ENCODE data around the gene SAYSD1. TPM values are rescaled to one million over a fixed set of nuclear protein-coding genes. Genes with fewer than 3 reads are reported as not detected.
"Not testable (repeated sequence)": the region's sequence is repeated elsewhere in the genome, so short reads cannot be mapped to it uniquely, and the experiment has no call there.

SAYSD1 gene, protein sequence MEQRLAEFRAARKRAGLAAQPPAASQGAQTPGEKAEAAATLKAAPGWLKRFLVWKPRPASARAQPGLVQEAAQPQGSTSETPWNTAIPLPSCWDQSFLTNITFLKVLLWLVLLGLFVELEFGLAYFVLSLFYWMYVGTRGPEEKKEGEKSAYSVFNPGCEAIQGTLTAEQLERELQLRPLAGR
- total RNA-seq (2014; rRNA removed; shearing (Covaris generic)), result 18.4 and 22.4 TPM in 2 replicates

- peak; percentile 99 for DNase-seq (ENCODE audit: low read depth)
These were observed at the start of gene SAYSD1 for GRCh38 chr6:39114704-39115599. TSS of gene SAYSD1 (minus strand) at chr6:39115186. CDS start at chr6:39115089, 97 bp downstream.

DNA sequence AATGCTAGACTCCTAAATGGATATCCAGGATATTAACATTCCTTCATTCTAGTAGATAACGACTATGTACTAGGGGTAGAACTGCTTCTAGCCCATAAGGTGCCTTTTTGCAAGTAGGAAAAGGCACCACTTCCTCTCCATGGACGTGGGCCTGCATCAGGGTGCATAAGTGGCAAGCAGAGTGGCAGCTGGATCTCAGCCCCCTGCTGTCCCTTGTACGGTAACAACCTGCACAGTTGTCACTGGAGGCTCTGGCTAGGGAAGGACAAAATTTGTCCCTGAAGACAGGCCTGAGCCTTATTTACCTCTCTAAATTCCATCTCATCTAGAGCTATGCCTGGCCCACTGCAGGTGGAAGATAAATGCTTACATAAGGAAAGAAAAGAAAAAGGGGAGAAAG is 42.5 kb upstream of the SAYSD1 start:
- no peak for DNase-seq (ENCODE audit: low read depth)

- no peak for DNase-seq (ENCODE audit: low read depth)
These were observed 41.8 kb upstream of the SAYSD1 start for GRCh38 chr6:39156801-39157200.

- DNase-seq (ENCODE audit: low read depth), result no peak
These were observed 39.7 kb upstream of the SAYSD1 start for GRCh38 chr6:39154705-39155104.

DNA sequence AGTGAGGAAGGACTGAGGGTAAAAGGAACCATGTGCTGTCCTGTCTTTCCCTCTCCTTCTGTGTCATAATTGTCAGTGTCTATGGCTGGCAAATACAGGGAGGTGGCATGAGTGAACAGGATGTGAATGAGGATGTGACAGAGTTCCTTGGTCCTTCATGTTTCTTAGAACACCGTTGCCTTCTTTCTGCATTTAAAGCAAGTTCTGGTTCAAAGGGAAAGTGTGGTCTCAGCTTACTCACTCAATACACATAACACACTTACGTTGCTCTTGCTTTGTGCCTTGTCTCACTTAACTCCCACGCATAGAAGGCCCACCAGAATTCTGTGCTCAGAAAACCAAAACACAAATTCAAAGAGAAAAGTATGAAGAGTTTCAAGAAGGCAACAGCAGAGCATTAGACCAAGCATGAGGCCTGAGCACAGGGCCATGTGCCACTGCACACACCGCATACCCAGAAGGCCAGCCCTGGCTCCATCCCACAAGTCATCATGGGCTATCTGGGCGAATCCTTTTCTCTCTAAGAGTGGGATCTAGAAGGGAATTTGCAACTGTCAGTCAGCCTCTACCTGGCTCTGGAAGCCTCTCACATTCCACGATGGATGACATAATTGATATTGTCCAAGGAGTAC is 38.9 kb upstream of the SAYSD1 start:
- no peak for DNase-seq (ENCODE audit: low read depth)

GRCh38 chr6:39152262-39152661 is 37.3 kb upstream of the SAYSD1 start:
- DNase-seq (ENCODE audit: low read depth), result no peak

DNA sequence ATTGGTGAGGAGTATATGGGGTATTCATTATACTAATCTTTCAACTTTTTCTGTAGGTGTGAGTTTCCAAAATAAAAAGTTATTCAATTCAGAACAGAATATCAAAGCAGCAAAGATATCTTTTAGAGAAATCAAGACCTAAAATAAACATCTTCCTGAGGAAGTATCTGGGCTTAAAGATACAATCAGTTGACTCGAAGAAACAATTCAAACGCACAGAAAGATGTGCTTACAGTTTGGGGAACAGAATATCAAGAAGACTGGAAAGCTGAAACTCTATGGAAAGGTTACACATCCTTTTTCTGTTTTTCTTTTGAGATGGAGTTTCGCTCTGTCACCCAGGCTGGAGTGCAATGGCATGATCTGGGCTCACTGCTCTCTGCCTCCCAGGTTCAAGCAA is 36.2 kb upstream of the SAYSD1 start:
- no peak for DNase-seq (ENCODE audit: low read depth)

GRCh38 chr6:39144481-39145173 is 29.6 kb upstream of the SAYSD1 start:
- DNase-seq (ENCODE audit: low read depth), result no peak

DNA sequence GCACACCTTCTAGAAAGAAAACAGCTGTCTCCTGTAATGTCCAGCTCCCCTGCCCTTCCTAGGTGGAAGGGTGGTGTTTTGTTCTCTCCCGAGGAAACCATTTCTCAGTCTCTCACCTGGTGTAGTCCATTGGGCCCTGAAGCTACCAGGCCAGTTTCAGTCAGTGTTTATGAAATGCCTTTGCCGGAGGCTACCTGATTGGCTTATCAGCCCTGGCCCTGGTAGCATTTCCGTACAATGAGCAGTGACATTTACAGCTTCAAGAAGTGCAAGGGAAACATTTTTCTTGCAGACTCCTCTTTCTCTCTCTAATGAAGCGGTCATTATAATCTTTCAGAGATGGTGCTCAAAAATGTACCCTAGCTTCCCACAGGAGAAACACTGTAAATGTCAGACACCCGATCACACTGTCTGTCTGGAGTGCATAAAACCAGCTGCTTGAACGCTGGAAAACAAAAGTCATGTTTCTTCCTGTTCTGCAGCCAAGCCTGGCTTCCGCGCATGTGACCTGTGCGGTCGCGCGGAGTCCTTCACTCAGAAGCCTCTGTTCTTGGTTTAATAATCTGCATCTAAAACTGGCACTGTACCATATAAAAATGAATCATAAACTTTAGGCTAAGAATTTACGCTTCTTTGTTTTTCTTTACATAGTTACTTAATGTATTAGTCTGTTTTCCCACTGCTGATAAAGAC is 28.4 kb upstream of the SAYSD1 start:
- DNase-seq (ENCODE audit: low read depth), result no peak

DNA sequence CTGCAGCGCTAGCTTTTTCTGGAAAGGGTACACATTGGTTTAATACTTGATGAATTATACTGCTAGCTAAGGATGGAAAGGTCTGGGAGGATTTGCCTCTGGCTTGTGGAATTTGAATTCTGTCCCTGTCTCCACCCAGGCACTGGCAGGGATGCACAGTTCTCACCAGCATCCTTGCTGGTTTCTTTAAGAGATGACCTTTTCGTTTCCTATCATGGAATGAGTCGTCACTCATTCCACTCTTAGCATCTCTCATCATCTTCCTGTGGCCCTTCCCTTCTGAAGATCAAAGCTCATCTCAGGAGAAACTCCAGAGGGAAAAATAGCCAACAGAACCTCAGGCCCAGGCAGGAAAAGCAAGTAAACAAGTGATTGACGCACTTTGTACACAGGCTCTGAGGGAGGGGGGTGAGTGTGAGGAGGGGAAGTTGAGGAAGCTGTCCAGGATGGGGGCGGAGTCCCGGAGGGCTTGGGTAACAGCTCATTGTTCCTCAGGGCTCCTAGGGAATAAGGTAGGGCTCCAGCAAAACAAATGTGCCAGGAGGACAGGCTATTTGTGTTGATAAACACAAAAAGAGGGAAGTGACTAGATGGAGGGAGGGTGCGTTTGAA is 25.7 kb upstream of the SAYSD1 start:
- no peak for DNase-seq (ENCODE audit: low read depth)

GRCh38 chr6:39137245-39137644 is 22.3 kb upstream of the SAYSD1 start:
- DNase-seq (ENCODE audit: low read depth), result peak; percentile 40

GRCh38 chr6:39136207-39136606 is 21.2 kb upstream of the SAYSD1 start:
- not testable (repeated sequence) for DNase-seq (ENCODE audit: low read depth)

GRCh38 chr6:39134761-39135160 is 19.8 kb upstream of the SAYSD1 start:
- not testable (repeated sequence) for DNase-seq (ENCODE audit: low read depth)

DNA sequence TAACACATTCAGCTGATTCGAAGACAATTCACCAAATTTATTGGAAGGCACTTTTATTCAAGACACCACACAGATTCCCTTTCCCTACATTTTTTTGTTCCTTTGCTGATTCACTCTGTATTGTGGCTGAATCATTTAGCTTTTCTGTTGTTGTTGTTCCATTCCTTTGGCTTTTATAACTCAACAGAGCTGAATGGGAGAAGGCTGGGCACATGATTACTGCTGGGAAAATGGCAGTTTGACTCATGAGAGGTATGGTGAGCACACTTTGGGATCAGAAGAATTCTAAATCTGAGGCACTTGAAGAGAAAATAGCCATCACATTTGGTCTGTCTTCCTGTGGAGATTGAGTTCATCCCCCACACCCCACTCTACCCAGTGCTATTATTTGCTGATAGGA is 15.7 kb upstream of the SAYSD1 start:
- no peak for DNase-seq (ENCODE audit: low read depth)

- DNase-seq (ENCODE audit: low read depth), result no peak
These were observed 13.8 kb upstream of the SAYSD1 start for GRCh38 chr6:39128832-39129231.

- DNase-seq (ENCODE audit: low read depth), result peak; percentile 31
These were observed 13.1 kb upstream of the SAYSD1 start for GRCh38 chr6:39128106-39128505.

DNA sequence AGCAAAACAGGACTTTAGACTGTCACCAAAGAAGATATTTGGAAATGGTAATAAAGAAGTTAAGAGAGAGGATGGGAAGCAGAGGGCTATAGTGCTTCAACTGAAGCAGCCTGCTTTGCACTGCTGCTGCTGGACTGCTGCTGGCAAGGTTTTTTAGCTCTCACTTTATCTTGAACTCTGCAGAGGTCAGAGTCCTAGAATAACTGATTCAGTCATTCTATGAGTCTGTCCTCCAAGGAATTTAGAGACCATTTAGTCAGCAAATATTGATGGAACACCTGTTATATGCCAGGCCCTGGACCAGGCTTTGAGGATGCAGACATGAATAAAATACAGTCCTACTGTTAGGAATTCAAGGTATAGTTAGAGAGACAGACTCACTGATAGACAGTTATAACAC is 9.1 kb upstream of the SAYSD1 start:
- DNase-seq (ENCODE audit: low read depth), result no peak

DNA sequence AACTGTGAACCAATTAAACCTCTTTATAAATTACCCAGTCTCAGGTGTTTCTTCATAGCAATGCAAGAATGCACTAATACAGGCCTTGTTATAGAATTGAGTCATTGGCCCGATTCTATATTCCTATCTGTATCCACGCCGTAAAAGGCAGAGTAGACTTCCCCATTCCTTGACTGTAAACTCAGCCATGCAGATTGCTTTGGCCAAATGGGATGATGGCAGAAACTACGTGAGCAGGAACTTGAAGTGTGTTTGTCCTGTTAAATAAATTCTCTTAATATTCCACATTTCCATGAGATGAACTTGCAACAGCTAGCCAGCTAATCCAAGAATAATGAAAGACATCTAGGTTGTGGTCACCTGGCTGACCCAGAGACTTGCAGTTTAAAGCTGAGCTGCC is 3.9 kb upstream of the SAYSD1 start:
- no peak for DNase-seq (ENCODE audit: low read depth)

DNA sequence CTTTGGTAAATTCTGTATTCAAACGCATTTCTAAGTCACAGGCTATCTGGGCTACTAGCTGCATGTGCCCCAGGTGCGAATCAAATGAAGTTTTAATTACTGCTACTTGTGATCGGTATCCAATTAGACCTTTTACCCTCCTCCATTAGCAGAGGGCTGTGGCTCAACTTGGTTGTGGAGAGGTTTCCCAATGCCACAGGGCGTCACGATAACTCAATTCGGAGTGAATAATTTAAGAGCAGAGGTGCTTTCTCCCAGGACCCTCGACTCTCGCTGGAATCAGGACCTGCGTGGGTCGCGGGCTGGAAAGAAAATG is 640 bp downstream of the SAYSD1 start:
- no peak for DNase-seq (ENCODE audit: low read depth)

DNA sequence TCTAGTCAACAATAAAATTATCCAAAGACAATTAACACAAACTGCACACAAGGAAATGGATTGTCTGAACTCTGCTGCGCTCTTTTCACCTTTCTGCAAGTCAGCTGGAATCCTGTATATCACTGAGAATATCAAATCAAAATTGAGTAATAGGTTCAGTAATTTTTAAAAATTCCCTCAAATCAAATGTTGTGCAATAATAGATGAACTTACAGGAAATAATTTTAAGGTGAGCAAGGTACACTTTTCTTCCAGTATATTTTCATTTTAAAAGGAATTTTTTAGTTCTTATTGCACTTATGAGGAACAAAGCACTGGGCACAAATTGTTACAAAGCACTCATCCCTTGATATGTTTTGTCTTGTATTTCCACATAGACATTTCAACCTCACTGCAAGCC is 1.2 kb downstream of the SAYSD1 start:
- no peak for DNase-seq (ENCODE audit: low read depth)

GRCh38 chr6:39111280-39111679 is 3.7 kb downstream of the SAYSD1 start:
- DNase-seq (ENCODE audit: low read depth), result no peak
